ENCODE results near the gene ACMSD.

- no peak for TF ChIP-seq CTCF (conservative IDR thresholded peaks at IDR 0.05; ENCODE audit: low read length)
- TF ChIP-seq EZH2phosphoT487 (IDR thresholded peaks at IDR 0.05; ENCODE audit: borderline replicate concordance, low read depth, low read length): no peak
Measured at GRCh38 chr2:134873152-134873551, 34.7 kb downstream of the ACMSD start.

Measured in OCI-LY7 (cell line).